ACC112 (cell line): ENCODE results near the gene ATP2C2.
"Not testable (repeated sequence)": the region's sequence is repeated elsewhere in the genome, so short reads cannot be mapped to it uniquely, and the experiment has no call there.

Experiments
- H2AFZ ChIP-seq: fragments of 200-600 bp; sonication (generic); one replicate; pipeline ENCODE4 v1.6.0; 2017; ENCODE audit warnings: antibody characterized with exemption, low read length; ENCODE audit not compliant: unreplicated experiment
- H3K27ac ChIP-seq: fragments of 200-600 bp; sonication (generic); 2 replicates; pipeline ENCODE4 v1.5.1; 2014; ENCODE audit warnings: low read depth, mild to moderate bottlenecking, antibody characterized with exemption, low read length, moderate library complexity
- H3K27me3 ChIP-seq: fragments of 200-600 bp; sonication (generic); 2 replicates; pipeline ENCODE4 v1.6.1; 2014; ENCODE audit warnings: mild to moderate bottlenecking, antibody characterized with exemption, low read length, moderate library complexity, mixed read lengths; ENCODE audit not compliant: insufficient read depth
- H3K36me3 ChIP-seq: fragments of 200-600 bp; sonication (generic); 2 replicates; pipeline ENCODE4 v1.6.1; 2016; ENCODE audit warnings: mild to moderate bottlenecking, antibody characterized with exemption, low read length, moderate library complexity, mixed read lengths; ENCODE audit not compliant: insufficient read depth
- H3K4me1 ChIP-seq: fragments of 200-600 bp; sonication (generic); one replicate; pipeline ENCODE4 v1.6.1; 2016; ENCODE audit warnings: low read length, mixed read lengths; ENCODE audit not compliant: insufficient read depth, unreplicated experiment, control insufficient read depth
- H3K4me3 ChIP-seq: fragments of 200-600 bp; sonication (generic); 2 replicates; pipeline ENCODE4 v1.5.1; 2014; ENCODE audit warnings: mild to moderate bottlenecking, low read depth, low read length
- H3K79me2 ChIP-seq: fragments of 200-600 bp; sonication (generic); one replicate; pipeline ENCODE4 v1.6.0; 2016; ENCODE audit warnings: low read length; ENCODE audit not compliant: control insufficient read depth, unreplicated experiment, insufficient read depth

The ATP2C2 gene

GRCh38 chr16:84408856-84409255 is 40.5 kb downstream of the ATP2C2 start:
- no peaks in the 10 kb centered on the region for H3K79me2 ChIP-seq
- H3K36me3 ChIP-seq = no peaks in the 10 kb centered on the region
- no peak overlapping the region for H3K4me3 ChIP-seq
- peaks cover 46% of the 10 kb centered on the region for H3K27me3 ChIP-seq
- no peak overlapping the region for H3K27ac ChIP-seq
- no peaks in the 10 kb centered on the region for H3K4me1 ChIP-seq
- no peak overlapping the region for H2AFZ ChIP-seq

DNA sequence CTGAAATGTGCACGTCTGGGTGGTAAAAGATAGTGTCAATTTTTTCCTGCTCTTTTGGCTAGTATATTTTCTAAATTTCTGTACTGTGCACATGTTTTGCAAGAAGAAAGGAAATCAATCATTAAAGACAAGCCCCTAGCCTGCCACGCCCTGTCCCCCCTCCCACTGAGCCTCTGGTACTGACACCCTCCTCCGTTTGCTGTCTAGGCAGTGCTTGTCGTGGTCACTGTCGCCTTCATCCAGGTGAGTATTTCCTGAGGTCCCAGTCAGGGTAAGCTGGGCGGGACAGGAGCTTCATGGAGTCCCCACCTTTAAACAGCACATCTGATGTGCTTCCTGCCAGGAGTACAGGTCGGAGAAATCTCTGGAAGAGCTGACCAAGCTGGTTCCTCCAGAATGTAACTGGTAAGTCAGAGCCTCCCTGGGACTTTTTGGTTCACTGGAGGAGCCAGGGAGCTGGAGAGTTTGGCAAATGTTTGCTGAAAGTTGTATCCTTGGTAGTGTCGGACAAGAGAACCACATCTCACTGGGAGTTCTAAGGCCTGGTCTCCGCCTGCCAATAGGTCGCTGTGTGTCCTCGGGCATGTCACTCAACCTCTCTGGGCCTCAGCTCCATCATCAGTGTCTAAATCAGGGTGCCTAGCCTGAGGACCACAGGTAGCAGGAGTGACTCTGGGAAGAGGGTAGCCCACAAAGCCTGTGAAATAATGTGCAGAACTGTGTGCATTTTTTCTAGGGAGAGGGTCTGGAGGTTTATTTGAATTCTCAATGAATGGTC is 42.2 kb downstream of the ATP2C2 start:
- peaks cover 45% of the 10 kb centered on the region for H3K27me3 ChIP-seq
- no peak overlapping the region for H2AFZ ChIP-seq
- H3K4me3 ChIP-seq = no peak overlapping the region
- H3K27ac ChIP-seq = no peak overlapping the region
- H3K4me1 ChIP-seq = no peaks in the 10 kb centered on the region
- no peaks in the 10 kb centered on the region for H3K79me2 ChIP-seq
- H3K36me3 ChIP-seq = no peaks in the 10 kb centered on the region

DNA sequence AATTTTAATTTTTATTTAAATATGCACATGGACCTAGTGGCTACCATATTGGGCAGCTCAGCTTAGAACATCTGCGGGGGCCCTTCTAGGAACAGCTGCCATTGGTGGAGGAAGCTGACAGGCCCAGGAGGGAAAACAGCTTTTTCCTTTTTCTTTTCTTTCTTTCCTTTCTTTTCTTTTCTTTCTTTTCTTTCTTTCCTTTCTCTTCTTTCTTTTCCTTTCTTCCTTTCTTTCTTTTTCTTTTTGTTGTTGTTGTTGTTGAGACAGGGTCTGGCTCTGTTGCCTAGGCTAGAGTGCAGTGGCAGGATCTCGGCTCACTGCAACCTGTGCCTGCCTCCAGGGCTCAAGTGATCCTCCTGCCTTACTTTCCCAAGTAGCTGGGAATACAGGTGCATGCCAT is 43.4 kb downstream of the ATP2C2 start:
- H2AFZ ChIP-seq = no peak overlapping the region
- H3K79me2 ChIP-seq = no peaks in the 10 kb centered on the region
- no peak overlapping the region for H3K4me3 ChIP-seq
- H3K27ac ChIP-seq = no peak overlapping the region
- no peaks in the 10 kb centered on the region for H3K4me1 ChIP-seq
- peaks cover 45% of the 10 kb centered on the region for H3K27me3 ChIP-seq
- no peaks in the 10 kb centered on the region for H3K36me3 ChIP-seq

DNA sequence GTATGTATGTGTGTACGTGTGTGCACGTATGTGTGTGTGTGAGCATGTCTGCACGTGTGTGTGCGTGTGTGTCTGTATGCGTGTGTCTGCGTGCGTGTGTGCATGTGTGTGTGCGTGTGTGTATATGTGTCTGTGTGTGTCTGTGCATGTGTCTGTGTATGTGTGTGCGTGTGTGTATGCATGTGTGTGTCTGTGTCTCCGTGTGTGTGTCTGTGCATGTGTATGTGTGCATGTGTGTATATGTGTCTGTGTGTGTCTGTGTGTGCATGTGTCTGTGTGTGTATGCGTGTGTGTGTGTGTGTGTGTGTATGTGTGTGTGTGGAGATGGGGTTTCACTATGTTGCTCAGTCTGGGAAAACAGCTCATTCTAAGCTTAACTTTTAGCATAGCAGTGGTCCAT is 43.9 kb downstream of the ATP2C2 start:
- H3K4me1 ChIP-seq = no peaks in the 10 kb centered on the region
- no peaks in the 10 kb centered on the region for H3K36me3 ChIP-seq
- H3K4me3 ChIP-seq = no peak overlapping the region
- H3K27me3 ChIP-seq = peaks cover 45% of the 10 kb centered on the region
- H3K79me2 ChIP-seq = no peaks in the 10 kb centered on the region
- H2AFZ ChIP-seq = no peak overlapping the region
- no peak overlapping the region for H3K27ac ChIP-seq

- Histone ChIP-seq H3K4me1 (no peaks in the 10 kb centered on the region), H3K4me3 (no peak overlapping the region), H3K79me2 (no peaks in the 10 kb centered on the region), H3K36me3 (no peaks in the 10 kb centered on the region), H3K27ac (no peak overlapping the region), H2AFZ (no peak overlapping the region), H3K27me3 (peaks cover 43% of the 10 kb centered on the region)
Measured at GRCh38 chr16:84413244-84414004, 45.1 kb downstream of the ATP2C2 start.

DNA sequence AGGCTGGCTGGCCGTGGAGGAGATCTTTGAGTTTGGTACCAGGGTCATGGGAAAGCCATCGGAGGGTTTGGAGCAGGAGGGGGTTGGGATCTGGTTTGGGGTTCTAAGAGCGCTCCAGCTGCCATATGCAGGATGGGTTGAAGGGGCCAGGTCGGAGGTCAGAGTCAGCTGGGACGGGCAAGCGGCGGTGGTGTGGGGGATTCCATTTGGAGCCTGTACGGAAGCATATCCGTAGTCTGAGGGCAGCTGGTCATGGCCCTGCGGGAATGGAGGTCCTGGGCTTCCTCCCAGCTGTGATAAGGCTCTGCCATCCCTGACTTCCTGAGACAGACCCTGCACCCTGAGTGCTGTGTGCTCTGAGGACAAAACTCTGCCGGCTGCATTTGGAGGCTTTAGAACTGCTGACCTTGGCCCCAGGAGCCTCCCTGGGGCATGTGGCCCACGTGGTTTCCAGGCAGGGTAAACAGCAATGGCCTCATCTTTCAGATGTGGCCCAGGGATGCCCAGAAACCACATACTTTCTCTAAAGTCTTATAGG is 46.5 kb downstream of the ATP2C2 start:
- Histone ChIP-seq H3K4me1 (no peaks in the 10 kb centered on the region), H2AFZ (no peak overlapping the region), H3K36me3 (no peaks in the 10 kb centered on the region), H3K27me3 (peaks cover 44% of the 10 kb centered on the region), H3K79me2 (no peaks in the 10 kb centered on the region), H3K27ac (no peak overlapping the region), H3K4me3 (no peak overlapping the region)

- Histone ChIP-seq H3K4me3 (no peak overlapping the region), H3K79me2 (no peaks in the 10 kb centered on the region), H2AFZ (no peak overlapping the region)
Measured at GRCh38 chr16:84416407-84417321, 48.3 kb downstream of the ATP2C2 start.

GRCh38 chr16:84418056-84418849 is 49.9 kb downstream of the ATP2C2 start:
- Histone ChIP-seq H3K79me2 (no peaks in the 10 kb centered on the region), H3K4me1 (no peaks in the 10 kb centered on the region), H3K4me3 (no peak overlapping the region), H3K36me3 (no peaks in the 10 kb centered on the region), H2AFZ (no peak overlapping the region), H3K27ac (no peak overlapping the region), H3K27me3 (peaks cover 44% of the 10 kb centered on the region)

More at GRCh38 chr16:84416407-84417321, 48.3 kb downstream of the ATP2C2 start:
- no peak overlapping the region for H3K27ac ChIP-seq
- H3K4me1 ChIP-seq = no peaks in the 10 kb centered on the region
- H3K27me3 ChIP-seq = peaks cover 44% of the 10 kb centered on the region
- H3K36me3 ChIP-seq = no peaks in the 10 kb centered on the region

GRCh38 chr16:84419730-84420129 is 51.4 kb downstream of the ATP2C2 start:
- no peak overlapping the region for H3K4me3 ChIP-seq
- no peaks in the 10 kb centered on the region for H3K4me1 ChIP-seq
- H3K36me3 ChIP-seq = no peaks in the 10 kb centered on the region
- no peaks in the 10 kb centered on the region for H3K79me2 ChIP-seq
- no peak overlapping the region for H2AFZ ChIP-seq
- H3K27me3 ChIP-seq = peaks cover 39% of the 10 kb centered on the region
- no peak overlapping the region for H3K27ac ChIP-seq

GRCh38 chr16:84420556-84420955 is 52.2 kb downstream of the ATP2C2 start:
- not testable (repeated sequence) for H3K4me1 ChIP-seq, H3K36me3 ChIP-seq, H3K4me3 ChIP-seq, H3K27ac ChIP-seq, H3K79me2 ChIP-seq, H2AFZ ChIP-seq
- peaks cover 40% of the 10 kb centered on the region for H3K27me3 ChIP-seq
